ENCODE measurements around the gene SRR.
"Not testable (repeated sequence)": the region's sequence is repeated elsewhere in the genome, so short reads cannot be mapped to it uniquely, and the experiment has no call there.

The SRR gene

DNA sequence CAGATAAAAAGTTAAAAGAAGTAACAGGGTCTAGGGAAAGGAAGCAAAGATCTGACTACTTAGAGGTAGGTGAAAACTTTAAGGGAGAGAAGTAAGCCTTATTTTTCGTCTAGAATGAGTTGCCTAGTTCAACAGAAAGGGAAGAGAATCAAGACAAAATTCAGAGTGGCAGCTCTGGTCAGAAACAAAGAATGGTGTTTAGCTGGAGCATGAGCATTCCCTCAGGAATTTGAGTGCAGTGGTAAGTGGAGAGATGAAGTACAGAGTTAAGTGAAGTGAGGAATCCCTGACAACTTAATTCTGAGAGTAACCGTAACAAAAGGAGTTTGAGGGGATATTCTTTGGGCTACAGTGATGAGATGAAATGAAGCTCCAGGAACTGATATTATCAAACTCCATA is 11.7 kb upstream of the SRR start:
- DNase-seq (ENCODE audit: low spot score), result no peak

DNA sequence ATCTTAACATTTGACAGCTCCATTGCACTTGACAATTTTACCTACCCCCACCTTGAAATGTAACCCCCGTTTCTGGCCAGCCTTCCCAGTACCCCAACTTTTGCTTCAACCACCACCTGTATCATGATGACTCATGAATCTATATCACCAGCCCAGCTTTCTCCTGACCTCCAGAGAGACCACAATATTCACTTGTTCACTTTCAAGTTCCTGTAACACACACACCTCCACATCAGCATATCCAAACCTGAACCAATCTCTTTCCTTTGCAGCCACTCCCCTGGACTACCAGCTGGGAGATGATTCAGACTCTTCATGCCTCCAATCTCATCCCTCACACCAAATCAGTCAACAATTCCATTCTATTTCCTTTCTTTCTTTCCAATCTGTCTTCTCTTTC is 8.2 kb upstream of the SRR start:
- DNase-seq (ENCODE audit: low spot score), result no peak

GRCh38 chr17:2297023-2297422 is 6.7 kb upstream of the SRR start:
- no peak for DNase-seq (ENCODE audit: low spot score)

DNA sequence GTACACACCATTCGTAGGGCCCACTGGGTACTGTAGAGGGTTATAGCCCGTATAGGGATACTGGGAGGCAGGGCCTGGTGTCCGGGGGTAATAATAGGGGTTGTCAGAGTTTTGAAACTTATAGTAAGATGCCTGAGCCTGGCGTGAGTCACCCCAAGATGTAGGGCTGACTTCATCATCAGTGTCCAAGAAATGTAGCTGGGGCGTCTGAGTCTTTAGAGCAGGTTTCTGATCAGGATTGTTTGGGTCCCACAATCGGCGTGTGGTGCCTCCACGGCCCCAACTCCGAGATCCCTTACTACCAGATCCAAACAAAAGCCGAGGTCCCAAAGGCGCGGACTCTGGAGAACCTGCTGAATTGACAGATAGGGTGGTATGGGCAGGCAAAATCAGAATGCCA is 4.6 kb upstream of the SRR start:
- DNase-seq (ENCODE audit: low spot score), result no peak

- no peak for DNase-seq (ENCODE audit: low spot score)
Observed at GRCh38 chr17:2299756-2300155, 4.0 kb upstream of the SRR start.

DNA sequence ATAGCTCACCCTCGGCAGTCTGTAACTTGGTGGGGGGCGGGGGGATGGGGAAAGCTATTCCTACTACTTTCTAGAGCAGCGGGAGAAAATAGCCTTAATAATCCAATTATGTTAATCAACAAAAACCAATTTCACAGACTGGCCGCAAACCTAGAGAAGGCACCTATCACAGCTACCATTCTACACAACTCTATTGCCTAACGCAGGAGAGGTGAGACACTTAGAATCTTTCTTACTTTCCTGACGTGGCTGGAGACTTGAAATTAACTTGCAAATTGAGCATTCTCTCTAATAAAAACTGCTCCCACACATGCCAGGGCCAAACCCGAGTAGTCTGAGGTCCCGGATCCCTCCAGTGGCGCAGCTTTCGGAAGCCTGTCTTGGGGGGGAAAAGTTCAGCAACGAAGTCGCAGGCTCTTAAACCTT is 959 bp upstream of the SRR start:
- DNase-seq (ENCODE audit: low spot score), result no peak

GRCh38 chr17:2304931-2305330 is 1.2 kb downstream of the SRR start:
- no peak for DNase-seq (ENCODE audit: low spot score)

- DNase-seq (ENCODE audit: low spot score), result no peak
Observed at GRCh38 chr17:2309338-2310154, 5.8 kb downstream of the SRR start.

- no peak for DNase-seq (ENCODE audit: low spot score)
Observed at GRCh38 chr17:2312736-2313135, 9.0 kb downstream of the SRR start.

DNA sequence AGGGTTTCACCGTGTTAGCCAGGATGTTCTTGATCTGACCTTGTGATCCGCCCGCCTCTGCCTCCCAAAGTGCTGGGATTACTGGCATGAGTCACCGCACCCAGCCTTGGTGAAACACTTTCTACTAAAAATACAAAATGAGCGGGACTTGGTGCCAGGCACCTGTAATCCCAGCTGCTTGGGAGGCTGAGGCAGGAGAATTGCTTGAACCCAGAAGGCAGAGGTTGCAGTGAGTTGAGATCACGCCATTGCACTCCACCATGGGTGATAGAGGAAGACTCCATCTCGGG is 13.1 kb downstream of the SRR start:
- DNase-seq (ENCODE audit: low spot score), result not testable (repeated sequence)

DNA sequence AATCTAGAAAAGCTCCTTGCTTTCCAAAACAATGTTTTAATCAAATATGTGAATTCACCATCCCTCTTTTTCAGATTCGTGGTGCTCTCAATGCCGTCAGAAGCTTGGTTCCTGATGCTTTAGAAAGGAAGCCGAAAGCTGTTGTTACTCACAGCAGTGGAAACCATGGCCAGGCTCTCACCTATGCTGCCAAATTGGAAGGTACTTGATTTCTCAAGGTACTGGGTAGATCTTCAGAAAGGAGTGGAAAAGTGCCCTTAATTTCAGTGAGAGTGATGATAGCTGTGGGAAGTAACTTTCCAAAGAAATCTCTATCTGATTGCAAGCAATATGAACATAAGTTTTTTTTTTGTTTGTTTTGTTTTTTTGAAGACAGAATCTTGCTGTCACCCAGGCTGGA is 14.0 kb downstream of the SRR start:
- no peak for DNase-seq (ENCODE audit: low spot score)

DNA sequence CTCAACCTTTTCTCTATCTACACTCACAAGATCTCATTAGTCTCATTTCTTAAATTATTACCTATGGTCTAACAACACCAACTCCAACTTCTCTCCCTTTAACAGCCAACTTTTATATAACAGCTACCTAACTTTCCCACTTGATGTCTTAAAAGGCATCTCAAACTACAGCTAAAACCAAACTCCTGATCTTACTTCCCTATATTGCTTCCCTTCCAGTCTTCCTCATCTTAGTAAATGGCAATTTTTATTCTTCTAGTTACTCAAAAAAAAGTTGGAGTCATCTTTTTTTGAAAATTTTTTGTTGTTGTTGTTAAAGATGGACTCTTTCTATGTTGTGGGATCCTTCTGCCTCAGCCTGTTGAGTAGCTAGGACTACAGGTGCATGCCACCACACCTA is 15.3 kb downstream of the SRR start:
- no peak for DNase-seq (ENCODE audit: low spot score)

DNA sequence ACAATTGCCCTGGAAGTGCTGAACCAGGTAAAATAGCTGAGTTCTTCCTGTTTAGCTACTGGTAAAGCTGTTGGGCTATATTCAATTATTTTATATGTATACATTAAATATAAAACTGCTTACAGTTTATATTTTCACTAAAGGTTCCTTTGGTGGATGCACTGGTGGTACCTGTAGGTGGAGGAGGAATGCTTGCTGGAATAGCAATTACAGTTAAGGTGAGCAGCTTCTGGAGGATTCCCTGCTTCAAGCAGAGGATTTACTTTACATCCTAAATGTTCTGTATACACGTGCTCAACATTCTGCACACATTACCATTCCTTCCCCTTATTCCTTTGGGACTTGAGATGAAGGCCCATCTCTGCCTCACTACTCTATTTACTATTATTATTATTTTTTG is 17.6 kb downstream of the SRR start:
- no peak for DNase-seq (ENCODE audit: low spot score)

- DNase-seq (ENCODE audit: low spot score), result no peak
Observed at GRCh38 chr17:2323629-2324314, 20.0 kb downstream of the SRR start.

- DNase-seq (ENCODE audit: low spot score), result no peak
Observed at GRCh38 chr17:2331303-2331702, 27.6 kb downstream of the SRR start.

DNA sequence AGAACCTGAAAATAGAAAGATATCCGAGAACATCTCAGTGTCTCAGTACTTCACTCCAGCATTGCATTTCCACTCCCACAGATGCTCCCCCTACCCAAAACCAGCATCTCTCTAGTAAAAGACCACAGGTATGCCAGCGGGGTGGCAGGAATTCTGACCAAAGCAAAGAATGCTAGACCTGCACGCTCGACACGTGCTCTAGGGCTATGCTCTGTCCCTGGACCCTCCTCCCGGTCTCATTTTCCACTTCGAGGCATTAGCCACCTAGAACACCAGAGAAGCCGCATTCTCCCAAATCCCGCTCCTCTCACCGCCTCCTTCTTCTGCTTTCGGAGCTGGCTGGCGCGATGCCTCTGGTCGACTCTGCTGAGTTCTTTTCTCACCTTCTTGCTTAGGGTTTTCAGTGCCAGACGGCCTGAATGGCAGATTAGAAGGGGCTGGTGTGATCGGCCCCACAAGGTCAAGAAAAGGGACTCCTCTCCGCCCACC is 32.0 kb downstream of the SRR start:
- peak; percentile 27 for DNase-seq (ENCODE audit: low spot score)

DNA sequence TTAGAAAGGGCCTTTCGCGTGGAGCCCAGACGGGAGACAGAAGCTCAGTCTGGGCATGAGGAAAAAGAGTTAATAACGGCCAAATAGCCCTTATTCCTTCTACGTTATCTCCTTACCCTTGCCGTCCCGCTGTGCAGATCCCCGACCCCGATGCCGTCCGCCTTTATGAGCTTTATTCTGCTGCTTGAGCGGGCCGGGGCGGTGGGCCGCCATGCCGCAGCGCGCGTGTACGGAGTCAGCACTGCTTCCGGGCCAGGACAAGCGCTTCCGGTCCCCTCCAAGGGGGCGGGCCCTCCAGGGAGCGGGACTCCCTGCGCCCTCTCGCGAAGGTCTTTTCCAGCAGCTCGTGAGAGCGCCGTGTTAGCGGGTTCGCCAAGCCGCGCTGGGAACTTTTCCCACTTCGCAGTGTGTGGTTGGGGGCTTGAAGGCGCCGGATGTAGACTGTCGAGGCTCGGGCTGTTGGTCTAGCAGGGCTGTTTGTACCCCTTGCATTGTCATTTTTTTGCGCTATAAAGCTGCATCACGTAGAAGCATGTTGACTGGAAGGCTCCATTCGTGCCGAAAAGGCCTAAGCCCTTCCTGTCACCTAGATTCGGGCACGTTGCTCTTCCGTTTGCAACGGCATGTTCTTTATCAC is 32.6 kb downstream of the SRR start, which contains the start of gene TSR1:
Gene TSR1 (minus strand): TSS at position 243 of the 637 bp plus-strand sequence. CDS start 30 bp downstream, at position 213.
- DNase-seq (ENCODE audit: low spot score), result peak; percentile 96

DNA sequence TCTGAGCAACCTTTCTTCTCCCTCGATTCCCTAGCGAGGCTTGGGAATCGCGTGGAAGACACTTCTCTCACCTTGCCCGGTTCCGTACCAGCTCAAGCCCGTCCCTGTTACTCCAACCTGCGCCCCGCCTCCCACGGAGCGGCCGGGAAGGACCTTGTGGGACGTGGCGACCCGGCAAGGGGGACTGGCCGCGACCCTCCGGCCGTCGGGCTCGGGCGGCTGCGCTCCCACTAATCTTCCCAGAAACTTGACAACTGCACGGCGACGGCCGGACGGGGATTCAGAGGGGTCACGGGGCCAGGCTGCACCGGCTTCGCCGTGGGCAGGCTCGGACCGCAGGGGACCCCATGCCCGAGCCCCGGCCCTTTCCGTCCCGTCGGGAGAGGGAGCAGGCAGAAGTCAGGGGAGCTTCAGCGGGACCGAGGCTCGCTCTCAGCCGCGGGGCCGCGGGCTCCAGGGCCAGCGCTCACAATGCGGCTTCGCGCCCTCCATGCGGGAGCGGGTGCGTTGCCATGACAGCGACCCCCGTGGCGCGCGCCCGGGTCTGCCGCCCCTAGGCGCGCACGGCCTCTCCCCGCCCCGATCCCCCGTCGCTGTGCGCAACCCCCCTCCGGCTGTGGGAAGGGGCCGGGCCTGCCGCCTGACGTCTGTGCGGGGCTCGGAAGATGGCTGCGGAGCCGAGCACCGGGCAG is 33.2 kb downstream of the SRR start, which contains the start of gene SGSM2:
Gene SGSM2 (plus strand): TSS at position 650 of the 692 bp plus-strand sequence. CDS start 188 bp downstream, outside the sequence.
- DNase-seq (ENCODE audit: low spot score), result peak; percentile 74

GRCh38 chr17:2337544-2338314 is 34.0 kb downstream of the SRR start:
- DNase-seq (ENCODE audit: low spot score), result peak; percentile 72

DNA sequence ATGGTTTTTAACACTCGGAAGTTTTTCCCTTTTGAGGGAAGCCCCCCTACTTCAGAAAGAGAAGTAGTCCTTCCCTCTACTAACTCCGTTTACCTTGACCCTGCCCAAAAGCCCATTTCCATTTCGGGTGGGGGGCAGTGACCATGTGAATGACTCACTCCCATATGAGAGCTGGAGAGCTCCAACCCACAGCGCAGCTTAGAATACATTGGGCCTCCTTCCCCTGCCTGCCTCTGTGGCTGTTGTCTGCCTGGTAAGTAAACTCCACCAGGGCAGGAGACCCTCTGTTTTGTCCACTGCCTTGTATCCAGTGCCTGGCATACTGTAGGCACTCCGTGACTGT is 34.5 kb downstream of the SRR start:
- DNase-seq (ENCODE audit: low spot score), result no peak

DNA sequence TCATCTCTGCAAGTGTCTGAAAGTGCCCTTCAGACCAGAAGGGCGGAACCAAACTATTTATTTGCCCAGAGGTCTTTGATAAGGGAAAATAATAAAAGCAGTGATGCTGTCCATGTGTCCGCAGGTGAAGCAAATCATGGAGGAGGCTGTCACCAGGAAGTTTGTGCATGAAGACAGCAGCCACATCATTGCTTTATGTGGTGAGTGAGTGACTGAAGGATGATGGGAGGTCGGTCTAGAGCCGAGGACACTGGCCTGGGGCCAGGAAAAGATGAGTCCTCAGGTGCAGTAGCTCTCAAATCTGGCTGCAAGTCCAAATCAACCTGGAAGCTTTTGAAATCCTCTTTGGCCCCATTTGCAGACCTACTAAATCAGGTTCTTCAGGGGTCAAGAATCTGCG is 39.7 kb downstream of the SRR start:
- no peak for DNase-seq (ENCODE audit: low spot score)

DNA sequence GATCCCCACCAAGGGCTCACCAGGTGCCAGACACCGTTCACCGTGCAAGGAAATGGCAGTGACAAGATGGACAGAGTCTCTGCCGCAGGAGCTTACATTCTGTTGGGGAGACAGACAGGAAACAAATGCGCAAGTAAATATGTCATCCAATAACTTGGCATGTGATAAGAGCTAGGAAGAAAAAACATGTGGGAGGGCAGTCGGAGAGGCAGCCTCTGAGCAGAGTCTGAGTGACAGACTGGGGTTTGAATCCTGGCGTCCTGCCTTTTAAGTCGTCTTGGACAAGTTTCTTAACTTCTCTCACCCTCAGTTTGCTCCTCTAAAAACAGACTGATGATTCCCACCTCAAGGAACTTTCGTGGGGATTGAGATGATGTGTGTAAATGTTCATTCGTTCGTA is 40.8 kb downstream of the SRR start:
- no peak for DNase-seq (ENCODE audit: low spot score)
